NCI-H524 (cell line): ENCODE measurements around the gene SH2D3A.

Source experiments
- DNase-seq, 2 experiments: peaks; one replicate each; lab custom pipeline; 2025; lab: John Stamatoyannopoulos, UW

The SH2D3A gene

DNA sequence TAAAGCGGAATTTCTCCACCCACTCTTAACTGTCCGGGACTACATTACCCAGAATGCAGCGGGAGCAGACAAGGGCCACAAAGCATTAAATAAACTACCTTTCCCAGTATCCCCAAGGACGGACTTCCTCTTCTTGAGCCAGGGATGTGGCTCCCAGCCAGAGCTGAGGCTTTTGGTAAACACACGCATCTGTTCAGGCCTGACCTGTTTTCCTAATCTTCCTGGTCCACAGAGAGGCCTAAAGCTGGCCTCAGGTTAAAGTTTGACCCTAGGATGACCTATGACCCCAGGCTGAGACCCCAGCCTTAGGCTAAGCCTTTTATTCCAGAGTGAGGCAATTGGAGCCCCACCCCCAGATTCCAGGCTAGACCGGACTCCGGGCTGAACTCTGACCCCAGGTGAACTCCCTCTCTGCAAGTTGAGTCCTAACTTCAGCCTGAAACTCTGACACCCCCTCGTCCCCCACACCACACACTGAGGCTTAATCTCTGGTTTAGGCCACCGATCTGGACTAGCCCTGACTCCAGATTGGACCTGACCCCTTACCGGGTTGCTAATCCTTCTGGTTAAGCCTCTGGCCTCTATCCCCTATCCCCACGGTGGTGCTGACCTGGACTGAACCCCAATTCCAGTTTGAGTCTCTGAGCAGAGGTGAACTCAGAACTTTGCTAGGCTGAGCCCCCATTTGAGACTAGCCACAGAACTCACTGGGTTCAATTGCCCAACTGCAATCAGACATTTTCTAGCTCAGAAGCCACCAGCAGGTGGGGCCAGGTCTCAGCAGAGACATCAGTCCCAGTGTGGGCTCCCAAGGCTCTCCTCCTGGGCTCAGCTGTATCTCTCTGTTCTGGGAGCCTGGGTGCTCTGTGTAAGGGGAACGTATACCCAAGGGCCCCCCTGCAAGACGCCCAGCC is 29.1 kb downstream of the SH2D3A start:
- DNase-seq: peak; percentile 93 to 97

DNA sequence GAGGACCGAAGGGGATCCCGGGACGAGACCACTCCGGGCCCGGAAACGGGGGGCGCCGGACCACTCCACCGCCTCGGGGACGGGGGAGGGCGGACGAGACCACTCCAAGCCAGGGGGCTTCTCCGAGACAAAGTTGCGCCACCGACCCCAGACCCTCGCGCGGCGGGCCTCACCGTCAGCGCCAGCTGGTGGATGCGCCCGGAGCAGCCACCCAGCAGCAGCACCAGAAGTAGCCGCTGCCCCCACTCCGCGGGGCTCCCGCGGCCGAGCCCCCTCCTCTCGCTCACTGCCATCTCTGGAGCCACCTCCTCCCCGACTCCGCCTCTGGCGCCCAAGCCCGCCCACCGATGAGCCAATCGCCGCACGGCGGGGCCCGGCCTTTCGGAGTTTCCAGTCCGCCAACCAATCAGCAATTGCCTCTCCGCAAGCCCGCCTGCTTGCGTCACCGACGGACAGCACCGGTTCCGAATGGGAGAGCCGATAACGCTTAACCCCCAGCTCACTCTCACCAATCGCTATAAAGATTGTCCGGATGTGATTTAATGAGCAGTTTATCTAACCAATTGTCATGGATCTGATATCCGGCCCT is 29.9 kb downstream of the SH2D3A start, which contains the start of gene GPR108:
Gene GPR108 (minus strand): TSS at position 297 of the 589 bp plus-strand sequence. CDS start 4 bp downstream, at position 293.
- peak; percentile 100 for DNase-seq

DNA sequence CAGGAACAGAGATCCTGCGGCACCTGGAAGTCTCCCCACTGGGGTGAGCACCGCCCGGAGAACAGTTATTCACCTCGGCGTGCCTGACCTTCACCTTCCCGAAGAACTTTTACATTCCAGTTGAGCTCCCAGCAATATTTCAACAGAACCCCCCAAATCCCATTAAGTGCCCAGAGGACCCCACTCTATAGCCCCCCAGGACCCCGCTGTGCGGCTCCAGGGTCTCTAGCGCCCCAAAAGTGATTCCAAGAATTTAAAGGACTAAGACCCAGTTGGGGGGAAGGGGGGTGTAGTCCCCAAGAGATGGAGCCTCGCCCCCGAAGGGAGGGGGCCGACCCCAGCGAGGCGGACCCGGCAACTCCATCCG is 30.3 kb downstream of the SH2D3A start:
- no peak for DNase-seq

DNA sequence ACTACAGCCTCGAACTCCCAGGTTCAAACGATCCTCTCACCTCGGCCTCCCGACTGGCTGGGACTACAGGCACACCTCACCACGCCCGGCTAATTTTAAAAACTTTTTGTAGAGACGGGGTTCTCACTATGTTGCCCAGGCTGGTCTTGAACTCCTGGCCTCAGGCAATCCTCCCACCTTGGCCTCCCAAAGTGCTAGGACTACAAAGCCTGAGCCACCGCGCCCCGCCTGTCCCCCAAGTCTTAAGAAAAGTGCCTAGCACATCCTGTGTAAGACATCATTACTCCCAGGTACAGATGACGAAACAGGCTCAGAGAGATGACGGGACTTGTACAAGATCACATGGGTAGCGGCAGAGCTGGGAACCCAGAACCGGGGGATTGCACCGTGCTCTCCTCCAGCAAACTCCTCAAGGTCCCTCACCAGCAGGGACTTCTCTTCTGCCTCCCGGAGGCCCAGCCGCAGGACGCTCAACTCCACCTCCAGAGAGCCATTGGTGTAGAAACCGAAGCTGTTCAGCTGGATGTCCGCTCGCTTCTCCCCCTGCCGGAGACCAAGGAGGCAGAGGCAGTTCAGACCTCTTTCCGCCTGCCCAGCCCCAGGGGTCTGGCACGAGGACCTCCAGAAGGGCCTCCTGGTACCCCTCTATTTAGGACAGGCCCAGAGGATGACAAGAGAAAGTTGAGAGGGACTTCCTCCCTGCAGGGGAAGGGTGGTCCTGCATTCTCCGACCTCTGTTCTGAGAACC is 30.9 kb downstream of the SH2D3A start:
- peak; percentile 28 to 64 for DNase-seq

DNA sequence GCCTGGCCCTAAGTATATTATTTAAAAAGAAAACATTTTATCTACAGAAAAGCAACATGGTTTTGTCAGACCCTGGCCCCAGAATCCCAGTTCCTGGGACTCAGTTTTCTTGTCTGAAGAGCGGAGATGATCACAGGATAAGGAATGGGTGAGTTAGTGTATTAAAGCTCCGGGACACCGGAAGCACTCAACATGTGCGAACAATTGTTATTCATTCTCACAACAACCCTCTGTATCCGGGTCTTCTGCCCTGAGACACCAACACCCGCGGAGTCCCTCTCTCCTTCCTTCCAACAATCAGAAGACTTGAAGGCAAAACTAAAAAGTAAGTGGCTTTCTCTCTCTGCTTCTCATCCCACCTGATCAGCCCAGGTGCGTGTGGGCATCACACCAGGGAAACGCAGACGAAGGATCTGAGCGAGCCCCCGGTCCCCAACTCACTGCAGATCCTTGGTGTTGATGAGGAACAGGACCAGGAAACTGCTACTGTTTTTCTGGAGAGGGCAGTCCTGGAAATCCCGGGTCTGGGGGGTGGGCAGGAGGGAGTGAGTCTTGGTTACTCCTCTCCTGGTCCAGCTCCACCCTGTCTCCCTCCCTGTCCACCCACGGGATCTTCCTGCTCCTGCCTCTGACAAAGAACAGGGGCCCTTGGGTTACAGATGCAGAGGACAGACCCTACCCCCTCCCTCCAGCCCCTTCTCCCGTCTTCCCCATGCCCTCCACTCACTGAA is 31.9 kb downstream of the SH2D3A start:
- DNase-seq: no peak

DNA sequence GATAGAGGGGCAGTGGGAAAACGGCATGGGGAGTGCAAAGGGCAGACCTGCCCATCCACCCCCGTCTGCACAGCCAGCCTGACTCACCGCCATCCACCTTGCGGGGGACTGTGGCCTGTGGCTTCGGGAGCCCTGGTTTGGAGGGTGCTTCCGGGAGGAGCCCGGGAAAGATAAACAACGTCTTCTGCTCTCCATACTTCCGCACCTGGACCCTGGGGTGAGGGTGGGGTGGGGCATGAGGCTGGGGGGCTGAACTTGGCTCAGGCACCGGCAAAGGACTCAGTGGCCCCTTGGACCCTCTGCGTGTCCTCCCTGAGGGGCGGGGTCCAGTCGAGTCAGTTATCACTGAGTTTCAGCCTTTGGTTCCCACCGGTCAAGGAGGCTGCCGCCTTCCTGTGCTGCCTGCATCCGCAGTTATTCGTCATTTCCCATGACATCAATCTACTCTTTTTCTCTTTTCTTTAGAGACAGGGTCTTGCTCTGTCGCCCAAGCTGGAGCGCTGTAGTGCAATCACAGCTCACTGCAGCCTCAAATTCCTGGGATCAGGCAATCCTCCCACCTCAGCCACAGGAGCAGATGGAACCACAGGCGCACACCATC is 33.0 kb downstream of the SH2D3A start:
- no peak for DNase-seq

DNA sequence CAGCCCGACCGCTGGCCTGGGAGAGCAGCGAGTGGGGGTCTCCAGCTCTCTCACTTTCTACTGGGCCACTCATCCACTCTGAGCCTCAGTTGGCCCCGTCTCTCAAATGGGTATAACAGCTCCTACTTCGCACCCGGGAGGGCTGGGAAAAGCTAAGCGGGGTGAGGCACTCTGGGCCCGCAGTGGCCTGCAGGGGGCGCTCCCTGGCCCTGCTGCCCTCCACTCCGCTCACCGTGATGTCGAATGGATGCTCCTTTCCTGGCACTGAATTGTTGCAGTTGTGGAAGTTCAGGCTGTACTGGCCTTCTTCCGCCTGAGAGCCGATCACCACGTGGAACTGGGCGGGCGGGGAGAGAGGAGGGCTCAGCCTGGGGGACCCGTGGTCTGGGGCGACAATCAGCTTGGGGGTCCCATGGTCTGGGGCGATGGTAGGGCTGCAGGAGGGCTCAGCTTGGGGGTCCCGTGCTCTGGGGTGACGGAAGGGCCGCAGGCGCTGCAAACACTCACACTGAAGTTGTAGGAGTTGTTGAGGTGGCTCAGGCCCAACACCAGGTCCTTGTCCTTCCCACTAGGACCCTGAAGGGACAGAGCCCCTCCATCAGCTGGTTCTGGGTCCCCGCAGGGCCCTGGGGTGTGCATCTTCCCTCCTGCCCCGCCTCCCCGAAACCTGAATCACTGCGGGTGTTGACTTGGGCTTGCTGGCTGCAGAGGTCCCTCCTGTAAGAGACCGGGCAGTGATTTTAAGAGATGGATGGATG is 33.7 kb downstream of the SH2D3A start:
- DNase-seq: no peak

DNA sequence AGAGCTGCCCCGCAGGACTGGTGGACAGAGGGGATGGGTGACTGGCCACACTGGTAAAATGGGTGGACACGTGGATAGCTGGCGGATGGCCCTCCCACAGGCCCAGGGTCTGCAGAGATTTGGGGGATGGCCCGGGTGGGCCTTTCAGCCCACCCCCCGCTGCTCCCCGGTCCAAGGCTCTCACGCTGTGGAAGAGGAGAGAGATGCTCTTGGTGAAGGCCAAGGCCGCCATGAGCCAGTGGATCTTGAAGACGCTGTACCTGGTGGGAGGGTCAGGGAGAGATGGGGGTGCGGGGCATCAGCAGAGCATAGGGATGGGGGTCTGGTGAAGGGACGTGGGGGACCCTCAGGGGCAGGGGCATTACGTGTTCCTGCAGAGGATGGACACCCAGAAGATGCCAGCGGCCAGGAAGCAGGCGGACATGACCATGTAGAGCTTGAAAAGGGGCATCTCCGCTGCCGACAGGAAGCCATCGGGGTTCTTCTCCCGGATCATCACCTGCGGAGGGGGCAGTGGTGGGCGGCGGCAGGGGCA is 34.4 kb downstream of the SH2D3A start:
- no peak for DNase-seq

DNA sequence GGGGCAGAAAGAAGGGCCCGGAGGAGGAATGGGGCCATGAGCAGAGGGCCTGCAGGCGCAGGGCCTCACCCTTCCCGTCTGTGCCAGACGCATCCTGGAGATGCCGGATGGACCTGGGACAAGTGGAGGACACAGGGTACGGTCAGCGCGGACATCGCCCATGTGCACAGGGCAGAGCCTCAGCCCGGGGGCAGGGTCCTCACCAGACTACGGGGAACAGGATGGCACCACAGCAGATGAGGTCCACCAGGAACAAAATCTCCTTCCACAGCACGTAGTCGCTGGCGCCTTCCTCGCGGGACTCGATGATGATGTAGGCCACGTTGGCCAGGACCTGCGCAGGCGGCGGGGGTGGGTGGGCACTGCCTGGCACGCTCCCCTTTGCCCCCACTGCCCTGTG is 35.4 kb downstream of the SH2D3A start:
- no peak for DNase-seq

DNA sequence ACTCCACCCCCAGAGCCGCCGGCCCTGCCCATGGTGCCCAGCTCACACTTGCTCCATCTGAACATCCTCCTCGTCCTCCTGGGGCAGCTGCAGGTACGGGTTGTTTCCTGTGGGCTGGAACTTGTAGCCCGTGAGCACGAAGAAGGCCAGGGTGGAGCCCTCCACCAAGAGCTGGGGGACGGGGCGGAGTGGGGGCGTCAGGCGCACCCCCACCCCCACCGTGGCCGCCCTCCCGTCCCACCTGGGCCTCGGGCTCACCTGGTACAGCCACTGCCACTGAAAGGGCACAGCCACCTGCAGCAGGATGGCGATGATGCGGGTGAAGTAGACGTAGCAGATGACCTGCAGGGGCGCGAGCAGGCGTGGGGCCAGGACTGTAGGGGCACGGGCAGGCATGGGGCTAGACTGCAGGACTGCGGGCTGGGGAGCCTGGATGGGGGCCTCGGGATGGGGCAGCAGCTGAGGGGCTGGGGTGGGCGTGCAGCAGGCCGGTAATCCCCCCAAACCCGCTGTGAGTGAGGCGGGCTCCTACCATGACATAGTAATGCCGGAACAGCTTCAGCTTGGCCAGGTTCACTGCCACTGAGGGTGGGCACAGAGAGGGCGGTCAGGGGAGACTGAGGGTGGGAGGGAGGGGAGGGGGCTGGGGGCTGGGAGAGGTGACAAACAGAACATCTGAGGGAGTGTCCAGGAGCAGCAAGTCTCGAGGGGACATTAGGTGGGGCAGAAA is 36.1 kb downstream of the SH2D3A start:
- DNase-seq: no peak

DNA sequence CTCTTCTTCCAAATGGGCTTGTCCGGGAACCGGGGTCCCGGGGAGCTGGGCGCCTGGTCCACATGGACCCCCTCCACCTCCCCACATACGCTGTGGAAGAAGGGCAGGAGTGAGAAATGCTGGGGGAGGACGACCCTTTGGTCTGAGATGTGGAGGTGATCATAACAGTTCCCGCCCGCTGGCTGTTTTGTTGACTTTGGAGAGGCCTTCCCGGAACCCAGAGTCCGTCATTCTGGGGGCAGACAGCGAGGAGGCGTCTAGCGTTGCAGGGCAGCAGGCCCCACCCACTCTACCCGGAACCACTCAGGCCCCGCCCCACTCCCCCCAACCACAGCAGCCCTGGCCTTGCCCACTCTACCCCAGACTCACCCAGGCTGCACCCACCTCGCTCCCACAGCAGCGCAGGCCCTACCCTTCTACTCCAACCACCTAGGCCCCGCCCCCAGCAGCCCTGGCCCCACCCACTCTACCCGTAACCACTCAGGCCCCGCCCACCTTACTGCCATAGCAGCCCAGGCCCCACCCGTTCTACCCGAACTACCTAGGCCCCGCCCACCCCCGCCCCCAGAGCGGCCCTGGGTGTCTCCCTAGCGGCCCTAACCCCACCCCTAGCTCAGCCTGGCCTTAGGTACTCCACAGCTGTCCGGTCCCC is 37.0 kb downstream of the SH2D3A start:
- no peak for DNase-seq

DNA sequence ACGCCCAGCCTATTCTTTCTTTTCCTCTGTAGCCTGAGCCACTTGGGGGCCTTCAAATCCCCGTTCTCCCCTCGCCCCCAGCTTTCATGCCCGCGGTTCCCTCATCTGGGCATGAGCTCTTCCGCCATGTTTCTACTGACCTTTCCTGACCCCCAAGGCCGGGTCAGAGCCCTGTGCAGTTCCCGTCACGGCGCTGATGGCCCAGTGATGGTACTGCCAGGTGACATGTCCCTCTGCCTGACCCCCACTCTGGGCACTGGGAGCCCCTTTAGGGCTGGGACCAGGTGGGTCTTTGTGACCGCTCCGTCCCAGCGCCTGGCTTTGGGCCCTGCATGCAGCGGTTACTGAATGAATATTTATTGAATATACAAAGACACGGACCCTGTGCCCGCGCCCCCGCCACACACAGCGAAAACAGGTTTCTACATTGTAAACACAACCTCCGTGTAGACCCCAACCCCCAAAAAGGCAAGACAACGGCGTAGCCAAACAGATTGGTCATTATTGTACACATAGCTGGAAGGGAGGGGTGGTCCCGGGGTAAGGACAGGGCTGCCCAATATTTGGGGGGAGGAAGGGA is 37.6 kb downstream of the SH2D3A start:
- DNase-seq: no peak

DNA sequence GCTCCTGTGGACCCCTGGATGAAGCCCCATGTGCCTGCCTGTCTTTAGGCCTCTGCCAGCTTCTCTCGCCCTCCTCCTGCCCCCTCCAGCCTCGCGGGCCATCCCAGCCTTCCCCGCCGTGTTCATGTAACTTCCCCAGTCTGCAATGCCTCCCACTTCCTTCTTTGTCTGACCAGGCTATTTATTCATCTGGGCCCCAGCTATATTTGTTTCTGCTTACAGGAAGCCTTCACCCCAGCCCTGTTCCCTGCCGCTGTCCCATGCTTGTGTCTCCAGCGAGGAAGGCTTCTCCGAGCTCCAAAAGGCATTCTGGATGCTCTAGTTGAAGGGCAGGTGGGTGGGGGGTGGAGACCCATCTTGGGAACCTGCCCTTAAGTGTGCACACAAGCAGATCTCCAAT is 38.9 kb downstream of the SH2D3A start:
- DNase-seq: no peak

DNA sequence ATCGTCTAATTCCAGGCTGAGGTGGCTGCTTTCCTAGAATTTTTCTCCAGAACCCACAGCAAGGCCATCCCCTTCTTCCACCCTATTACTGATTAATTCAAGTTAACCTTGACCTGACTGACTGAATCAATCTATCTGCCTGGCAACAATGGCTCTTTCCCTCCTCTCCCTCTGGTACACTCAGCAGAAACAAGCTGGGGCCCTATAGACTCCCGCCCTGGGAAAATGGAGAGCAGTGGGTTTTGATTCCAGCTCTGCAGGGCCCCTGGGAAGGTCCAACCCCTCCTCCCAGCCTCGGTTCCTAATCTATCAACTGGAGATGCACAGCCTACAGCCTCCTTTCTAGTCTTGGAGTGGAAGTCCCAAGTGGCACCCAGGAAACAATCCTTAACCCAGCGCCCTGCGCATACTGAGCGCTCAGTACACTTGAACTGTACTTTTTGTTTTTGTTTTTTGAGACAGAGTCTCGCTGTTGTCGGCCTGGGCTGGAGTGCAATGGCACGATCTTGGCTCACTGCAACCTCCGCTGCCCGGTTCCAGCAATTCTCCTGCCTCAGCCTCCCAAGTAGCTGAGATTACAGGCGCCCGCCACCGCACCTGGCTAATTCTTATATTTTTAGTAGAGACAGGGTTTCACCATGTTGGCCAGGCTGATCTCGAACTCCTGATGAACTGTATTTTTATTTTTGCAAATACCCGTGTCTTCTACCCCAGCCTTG is 41.6 kb downstream of the SH2D3A start:
- DNase-seq: no peak

DNA sequence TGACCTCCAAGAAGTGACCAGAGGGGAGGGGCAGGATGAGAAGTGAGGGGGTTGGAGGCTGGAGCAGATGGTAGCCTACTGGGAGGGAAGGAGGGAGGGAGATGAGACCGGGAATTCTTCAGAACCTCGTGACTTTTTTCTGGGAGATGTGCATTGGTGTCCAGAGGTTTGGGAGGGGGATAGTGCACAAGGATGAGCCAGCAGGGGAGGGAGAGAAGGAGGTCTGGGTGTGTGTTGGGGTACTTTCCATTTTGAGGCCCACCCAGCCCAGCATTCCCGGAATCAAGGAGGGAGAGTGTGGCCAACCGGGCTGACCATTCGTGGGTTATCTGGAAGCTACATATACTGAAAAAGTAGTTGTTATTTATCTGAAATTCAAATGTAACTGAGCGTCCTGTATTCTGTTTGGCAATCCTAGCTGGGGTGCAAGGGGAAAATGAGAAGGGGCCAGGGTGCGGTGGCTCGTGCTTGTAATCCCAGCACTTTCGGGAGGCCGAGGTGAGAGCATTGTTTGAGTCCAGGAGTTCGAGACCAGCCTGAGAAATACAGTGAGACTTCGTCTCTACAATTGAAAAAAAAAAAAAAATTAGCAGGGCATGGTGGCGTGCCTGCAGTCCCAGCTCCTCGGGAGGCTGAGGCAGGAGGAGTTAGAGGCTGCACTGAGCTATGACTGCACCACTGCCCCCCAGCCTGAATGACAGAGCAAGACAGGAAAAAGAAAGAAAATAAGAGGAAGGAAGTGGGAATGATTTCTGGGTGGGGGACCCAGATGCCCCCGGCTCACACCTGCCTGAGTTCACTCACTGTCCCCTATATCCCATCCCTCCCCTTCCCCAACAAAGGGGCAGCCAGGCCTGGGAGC is 42.4 kb downstream of the SH2D3A start:
- no peak for DNase-seq

DNA sequence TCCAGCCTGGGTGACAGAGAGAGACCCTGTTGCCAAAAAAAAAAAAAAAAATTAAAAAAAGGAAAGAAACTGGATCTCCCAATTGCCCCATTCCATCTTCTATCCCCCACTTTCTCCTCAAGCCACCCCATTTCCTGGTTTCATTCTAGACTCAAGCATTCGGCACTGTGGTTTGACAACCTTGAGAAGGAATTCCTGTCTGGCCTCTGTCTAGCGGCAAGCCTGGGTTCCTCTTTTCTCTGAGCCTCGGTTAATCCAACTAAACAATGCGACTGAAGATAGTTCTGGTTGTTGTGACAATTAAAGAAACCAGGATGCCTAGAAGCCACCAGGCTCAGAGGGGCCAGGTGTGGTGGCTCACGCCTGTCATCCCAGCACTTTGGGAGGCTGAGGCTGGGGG is 43.5 kb downstream of the SH2D3A start:
- DNase-seq: no peak

DNA sequence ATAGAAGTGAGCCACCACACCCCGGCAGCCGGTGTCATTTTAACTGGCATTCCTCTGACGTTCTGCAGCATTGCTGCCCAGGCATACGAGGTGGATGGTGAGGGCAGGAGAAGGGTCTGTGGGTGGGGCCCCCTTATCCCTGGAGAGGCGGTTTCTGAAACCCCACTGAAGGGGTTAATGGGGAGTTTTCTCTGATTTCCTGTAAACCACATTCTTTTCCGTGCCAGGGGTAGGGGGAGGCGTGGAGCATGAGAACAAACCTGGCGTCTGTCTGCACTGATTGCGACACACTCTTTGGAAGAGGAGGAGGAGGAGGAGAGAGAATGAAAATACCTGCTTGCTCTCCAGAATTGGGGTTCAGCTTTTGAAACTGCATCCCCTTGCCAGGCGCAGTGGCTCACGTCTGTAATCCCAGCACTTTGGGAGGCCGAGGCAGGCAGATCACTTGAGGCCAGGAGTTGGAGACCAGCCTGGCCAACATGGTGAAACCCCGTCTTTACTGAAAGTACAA is 44.1 kb downstream of the SH2D3A start:
- DNase-seq: no peak
